Fibroblast of lung (primary cell): ENCODE data around the gene FLNC.

ENCODE experiments used
- CTCF ChIP-seq, 2 donors: IDR thresholded peaks in 1 of 2; conservative IDR thresholded peaks in 1 of 2; 1 replicate in 1 of 2; 2 replicates in 1 of 2; pipeline ENCODE4 v1.5.1; 2011 to 2012; ENCODE audit warnings: low read length in 2 of 2, control low read depth in 1 of 2, inconsistent platforms in 1 of 2, low read depth in 1 of 2, mild to moderate bottlenecking in 1 of 2
- EZH2 ChIP-seq: IDR thresholded peaks from 2 replicates; pipeline ENCODE4 v1.5.1; 2012; ENCODE audit warnings: low read length, control low read depth, mild to moderate bottlenecking; ENCODE audit errors: missing control alignments

GRCh38 chr7:128841171-128841690 is 11.0 kb downstream of the FLNC start:
- TF ChIP-seq CTCF (conservative IDR thresholded peaks at IDR 0.05 in 1 of 2, IDR thresholded peaks at IDR 0.05 in 1 of 2; ENCODE audit: low read depth in 1 of 2, low read length in 2 of 2): no peak
- TF ChIP-seq EZH2: no peak
